HL-60 (cell line): Measurements from ENCODE around the gene GUCD1.
"Not testable (repeated sequence)": the region's sequence is repeated elsewhere in the genome, so short reads cannot be mapped to it uniquely, and the experiment has no call there.

Experiments
- CTCF ChIP-seq: IDR thresholded peaks from one replicate; pipeline ENCODE4 v1.5.1; 2011; ENCODE audit warnings: low read length, control low read depth, inconsistent platforms; ENCODE audit not compliant: insufficient read depth
- POLR2AphosphoS5 ChIP-seq: IDR thresholded peaks from 2 replicates; pipeline ENCODE4 v1.6.1; 2012; ENCODE audit warnings: low read depth

GRCh38 chr22:24530968-24531367, 24.0 kb downstream of the GUCD1 start:
- TF ChIP-seq POLR2AphosphoS5, CTCF: not testable (repeated sequence)
